CD4-positive, alpha-beta T cell treated with Interleukin-1 beta for 1 hour (primary cell): ENCODE measurements around the gene ZBTB42.

Experiments
- DNase-seq, 2 donors: peaks; one replicate each; pipeline ENCODE4 v3.0.0-alpha.2; 2020 to 2022

The ZBTB42 gene

DNA sequence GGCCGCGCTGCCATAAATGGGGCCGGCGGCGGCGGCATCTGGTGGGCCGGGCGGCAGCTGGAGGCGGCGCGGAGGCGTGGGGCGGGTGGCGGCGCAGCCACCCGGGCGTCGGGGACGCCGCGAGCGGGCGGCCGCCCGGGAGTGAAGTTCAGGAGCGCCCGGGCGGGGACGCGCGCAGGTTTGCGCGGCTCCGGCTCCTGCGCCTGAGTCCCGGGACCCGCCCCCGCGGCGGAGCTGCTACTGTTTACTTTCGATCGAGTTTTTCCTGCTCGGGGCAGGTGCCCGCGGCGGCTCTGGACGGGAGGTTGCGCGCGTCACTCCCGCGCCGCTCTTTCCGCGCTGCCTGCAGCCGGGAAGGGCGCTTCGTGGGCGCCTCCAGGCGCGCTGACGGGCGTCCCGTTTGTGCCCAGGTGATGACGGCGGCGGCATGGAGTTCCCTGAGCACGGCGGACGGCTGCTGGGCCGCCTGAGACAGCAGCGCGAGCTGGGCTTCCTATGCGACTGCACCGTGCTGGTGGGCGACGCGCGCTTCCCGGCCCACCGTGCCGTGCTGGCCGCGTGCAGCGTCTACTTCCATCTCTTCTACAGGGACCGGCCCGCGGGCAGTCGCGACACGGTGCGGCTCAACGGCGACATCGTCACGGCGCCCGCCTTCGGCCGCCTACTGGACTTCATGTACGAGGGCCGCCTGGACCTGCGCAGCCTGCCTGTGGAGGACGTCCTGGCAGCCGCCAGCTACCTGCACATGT lies at the start of gene ZBTB42:
Gene ZBTB42, plus strand, starts transcription at position 331 of the 749 bp plus-strand sequence. Its CDS starts 97 bp downstream, at position 428.
- DNase-seq, result peak; percentile 68 to 79

DNA sequence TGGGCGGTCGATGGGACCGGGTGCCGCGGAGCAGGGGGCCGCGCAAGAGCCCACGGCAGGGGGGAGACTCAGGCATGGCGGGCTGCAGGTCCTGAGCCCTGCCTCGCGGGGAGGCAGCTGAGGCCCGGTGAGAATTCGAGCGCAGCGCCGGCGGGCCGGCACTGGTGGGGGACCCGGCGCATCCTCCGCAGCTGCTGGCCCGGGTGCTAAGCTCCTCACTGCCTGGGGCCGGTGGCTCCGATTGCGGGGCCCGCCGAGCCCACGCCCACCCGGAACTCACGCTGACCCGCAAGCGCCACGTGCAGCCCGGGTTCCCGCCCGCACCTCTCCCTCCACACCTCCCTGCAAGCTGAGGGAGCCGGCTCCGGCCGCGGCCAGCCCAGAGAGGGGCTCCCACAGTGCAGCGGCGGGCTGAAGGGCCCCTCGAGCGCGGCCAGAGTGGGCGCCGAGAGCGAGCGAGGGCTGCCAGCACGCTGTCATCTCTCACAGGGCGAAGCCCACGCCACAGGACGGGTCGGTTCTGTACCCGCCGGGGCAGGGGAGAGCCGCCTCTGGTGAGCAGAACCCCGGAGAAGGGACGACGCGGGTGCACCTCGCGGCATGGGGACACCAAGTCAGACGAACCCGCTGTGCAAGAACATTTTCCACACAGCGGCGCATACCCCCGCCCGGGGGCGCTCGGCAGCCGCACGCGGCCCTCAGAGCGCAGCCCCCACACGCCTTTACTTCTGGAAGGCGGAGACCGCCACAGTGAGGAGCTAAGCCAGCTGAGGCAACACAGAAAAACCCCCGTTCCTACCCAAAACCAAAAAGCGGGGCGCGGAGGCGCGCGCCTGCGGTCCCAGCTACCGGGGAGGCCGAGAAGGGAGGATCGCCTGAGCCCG lies 49.1 kb upstream of the ZBTB42 start:
- peak in 1 of 2 donors; percentile 13 for DNase-seq

DNA sequence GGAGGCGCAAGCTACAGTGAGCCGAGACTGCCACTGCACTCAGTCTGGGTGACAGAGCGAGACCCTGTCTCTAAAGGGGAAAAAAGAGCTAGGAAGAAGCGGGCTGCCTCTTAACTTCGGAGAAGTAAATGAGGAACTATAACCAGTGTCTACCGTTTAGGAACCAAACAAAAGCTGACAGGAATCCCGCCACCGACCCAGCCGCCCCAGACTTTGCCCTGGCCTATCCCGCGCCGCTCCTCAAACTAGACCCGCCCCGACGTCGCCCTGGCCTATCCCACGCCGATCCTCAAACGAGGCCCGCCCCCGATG lies 48.5 kb upstream of the ZBTB42 start:
- no peak for DNase-seq

DNA sequence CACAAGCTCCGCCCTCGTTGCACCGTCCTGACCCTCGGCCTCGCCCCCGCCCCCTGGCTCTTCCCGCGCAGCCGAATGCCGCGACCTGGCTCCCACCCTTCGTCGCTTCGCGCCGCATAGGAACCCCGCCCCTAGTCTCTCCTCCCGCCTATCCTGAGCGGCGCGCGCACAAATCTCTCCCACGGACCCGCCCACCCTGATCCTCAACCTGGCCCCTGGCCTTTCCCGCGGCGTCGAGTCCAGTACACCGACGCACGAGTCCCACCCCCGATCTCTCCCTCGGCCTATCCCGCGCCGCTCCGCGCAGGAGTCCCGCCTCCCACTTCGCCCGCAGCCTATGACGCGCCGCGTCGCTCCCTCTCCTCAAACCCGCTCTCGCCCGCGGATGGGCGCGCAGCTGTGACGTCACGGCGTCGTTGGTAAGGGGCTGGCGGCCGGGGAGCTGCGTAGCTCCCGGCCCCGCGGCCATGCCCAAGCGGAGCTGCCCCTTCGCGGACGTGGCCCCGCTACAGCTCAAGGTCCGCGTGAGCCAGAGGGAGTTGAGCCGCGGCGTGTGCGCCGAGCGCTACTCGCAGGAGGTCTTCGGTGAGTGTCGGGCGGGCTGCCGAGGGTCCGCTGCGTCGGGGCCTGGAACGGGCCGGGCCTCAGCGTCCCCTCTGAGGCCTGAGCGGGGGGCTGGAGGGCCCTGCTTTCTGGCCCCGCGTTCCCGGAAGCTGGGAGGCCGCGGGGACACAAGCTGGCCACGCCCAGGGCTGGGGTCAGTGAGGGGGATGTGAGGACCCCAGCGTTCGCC lies 48.0 kb upstream of the ZBTB42 start, which contains the start of gene SIVA1:
Gene SIVA1, plus strand, starts transcription at position 413 of the 793 bp plus-strand sequence. Its CDS starts 55 bp downstream, at position 468.
- DNase-seq, result peak; percentile 99 to 100

- no peak for DNase-seq
Observed at GRCh38 chr14:104753528-104754212, 47.2 kb upstream of the ZBTB42 start.

DNA sequence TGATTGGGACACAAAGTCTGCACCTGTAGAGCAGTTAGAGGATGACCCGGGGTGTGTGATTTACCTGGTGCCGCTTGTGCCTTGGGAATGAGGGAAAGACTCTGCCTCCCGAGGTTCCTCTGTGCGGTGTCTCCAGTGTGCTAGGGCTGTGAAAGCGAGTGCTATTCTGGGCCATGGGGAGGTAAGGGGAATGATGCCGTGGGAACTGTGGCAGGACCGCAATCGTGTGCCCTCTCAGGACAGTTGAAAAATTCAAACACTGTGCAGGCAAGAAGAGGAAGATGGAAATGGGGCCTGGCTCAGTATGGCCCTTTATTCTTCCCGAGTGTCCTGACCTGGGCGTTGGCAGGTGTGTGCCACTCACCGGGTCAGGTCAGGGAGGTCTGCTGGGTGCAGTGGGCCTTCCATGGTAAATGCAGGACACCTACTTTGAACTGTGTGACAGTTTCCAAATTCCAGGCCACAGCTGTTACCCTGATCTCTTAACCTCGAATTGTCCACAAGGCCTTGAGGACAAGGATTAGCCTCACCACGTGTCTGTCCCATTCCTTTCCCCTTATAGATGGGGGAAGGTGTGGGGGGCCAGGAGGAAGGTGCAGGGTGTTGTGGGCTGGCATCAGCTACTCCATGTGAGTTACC lies 46.6 kb upstream of the ZBTB42 start:
- no peak for DNase-seq

DNA sequence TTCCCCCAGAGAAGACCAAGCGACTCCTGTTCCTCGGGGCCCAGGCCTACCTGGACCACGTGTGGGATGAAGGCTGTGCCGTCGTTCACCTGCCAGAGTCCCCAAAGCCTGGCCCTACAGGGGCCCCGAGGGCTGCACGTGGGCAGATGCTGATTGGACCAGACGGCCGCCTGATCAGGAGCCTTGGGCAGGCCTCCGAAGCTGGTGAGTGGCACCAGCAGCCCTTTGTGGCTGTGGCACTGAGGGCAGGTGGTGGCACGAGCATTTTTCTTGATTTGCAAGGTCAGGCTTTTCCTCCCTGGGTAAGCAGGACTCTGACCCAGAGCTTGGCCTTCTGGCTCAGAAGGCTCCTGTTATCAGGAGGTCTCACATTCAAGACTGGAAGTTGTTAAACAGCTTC lies 45.3 kb upstream of the ZBTB42 start:
- no peak for DNase-seq

DNA sequence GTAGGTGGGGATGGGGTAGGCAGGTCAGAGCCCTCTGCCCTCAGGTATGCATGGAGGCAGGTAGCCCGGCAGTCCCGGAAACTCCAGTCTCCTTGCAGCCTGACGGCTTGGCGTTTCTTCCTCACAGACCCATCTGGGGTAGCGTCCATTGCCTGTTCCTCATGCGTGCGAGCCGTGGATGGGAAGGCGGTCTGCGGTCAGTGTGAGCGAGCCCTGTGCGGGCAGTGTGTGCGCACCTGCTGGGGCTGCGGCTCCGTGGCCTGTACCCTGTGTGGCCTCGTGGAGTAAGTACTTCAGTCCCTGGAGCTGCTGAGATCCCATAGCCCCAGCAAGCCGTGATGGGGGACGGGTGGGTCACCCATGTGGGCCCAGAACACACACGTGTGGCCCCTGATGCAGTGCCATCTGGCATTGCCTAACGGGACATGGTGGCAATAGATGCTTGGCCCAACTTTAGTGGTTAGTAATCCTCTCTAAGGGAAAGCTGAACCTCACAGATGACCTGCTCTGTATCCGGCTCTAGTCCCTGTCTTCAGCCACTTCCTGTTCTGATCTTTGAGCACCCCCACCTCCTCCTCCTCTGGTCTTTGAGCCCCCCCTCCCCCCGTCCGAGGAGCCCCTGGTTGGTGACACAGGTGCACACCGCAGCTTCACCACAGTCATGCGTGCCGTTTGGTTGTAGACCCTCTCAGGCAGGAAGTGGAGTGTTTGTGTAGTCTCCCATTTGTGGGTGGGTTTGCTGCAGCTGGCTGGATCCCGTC lies 44.2 kb upstream of the ZBTB42 start:
- DNase-seq, result no peak

DNA sequence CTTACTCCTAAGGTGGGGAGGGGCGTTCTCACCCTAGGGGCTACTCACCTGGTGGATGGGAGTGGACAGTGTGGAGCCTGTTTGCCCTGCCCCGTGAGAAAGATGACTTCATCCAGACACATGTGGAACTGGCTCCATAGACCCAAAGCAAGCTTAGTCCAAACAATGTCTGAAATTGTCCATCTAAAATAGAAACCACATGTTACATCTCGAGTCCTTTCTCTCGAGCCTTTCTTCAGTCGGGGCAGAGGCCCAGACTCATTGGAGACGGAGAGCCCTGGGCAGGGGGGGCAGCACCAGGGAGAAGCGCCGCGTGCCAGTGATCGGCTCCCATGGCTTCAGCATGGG lies 43.7 kb upstream of the ZBTB42 start:
- no peak for DNase-seq

DNA sequence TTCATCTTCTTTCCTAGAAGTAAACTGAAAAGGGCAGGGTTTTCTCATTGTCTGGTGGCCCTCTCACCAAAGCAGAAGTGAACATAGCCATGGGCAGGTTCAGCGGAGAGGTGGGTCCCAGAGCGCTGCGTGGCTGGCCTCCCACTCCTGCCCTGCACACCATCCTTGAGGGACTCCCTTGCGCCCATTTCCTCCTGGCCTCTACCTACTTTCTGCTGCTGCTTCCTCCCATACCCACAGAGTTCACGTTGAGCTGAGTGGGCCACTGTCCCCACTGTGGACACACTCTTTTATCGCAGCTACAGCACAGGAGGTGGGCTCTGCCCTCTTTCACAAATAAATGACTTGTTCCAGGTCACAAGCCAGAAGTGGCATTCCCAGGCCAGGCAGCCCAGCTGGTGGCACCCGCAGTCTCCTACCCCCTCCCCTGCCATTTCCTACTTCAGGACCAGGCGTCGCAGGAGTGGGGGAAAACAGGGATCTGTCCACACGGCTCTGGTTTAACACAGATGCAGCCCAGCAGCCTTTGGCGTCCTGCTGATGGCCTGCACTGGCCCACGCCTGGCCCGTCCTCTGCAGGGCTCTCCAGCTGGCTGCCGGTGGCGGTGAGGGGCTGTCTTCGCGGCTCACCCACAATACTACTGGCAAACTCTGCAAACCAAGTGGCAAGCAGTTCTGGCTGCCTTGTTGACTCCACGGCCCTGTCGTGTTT lies 43.1 kb upstream of the ZBTB42 start:
- DNase-seq, result no peak

DNA sequence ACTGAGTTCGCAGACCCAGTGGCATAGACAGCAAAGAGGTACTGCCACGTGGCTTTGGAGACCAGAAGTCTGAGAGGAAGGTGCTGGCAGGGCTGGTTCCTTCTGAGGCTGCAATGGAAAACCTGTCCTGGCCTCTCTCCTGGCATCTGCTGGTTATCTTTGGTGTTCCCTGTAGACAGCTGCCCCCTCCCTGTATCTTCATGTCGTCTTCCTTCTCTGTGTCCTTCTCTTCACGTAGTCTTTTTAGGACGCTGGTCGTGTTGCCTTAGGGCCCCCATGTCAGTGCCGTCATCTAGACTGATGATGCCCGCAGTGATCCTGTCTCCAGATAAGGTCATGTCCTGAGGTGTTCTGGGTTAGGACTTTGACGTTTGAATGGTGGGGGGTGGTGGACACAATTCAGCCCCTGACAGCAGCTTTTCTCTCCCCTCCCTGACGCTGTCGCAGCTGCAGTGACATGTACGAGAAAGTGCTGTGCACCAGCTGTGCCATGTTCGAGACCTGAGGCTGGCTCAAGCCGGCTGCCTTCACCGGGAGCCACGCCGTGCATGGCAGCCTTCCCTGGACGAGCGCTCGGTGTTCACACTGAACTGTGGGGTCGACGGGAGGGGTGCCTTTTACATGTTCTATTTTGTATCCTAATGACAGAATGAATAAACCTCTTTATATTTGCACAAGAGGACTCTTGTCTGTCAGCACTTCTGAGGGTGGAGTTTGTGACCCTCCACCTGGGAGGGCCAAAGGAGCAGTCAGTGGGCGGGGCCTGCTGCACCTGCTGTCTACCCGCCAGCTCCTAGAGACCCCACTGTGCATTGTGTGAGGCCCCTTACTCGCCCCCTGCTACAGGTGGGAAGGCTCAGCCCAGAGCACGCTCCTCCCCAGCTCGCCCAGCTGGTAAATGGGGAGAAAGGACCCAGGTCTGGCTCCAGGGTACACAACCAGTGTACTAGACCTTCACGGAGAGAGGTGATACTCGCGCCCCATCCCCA lies 41.6 kb upstream of the ZBTB42 start:
- DNase-seq, result no peak

GRCh38 chr14:104765517-104765916 lies 35.4 kb upstream of the ZBTB42 start:
- no peak for DNase-seq

DNA sequence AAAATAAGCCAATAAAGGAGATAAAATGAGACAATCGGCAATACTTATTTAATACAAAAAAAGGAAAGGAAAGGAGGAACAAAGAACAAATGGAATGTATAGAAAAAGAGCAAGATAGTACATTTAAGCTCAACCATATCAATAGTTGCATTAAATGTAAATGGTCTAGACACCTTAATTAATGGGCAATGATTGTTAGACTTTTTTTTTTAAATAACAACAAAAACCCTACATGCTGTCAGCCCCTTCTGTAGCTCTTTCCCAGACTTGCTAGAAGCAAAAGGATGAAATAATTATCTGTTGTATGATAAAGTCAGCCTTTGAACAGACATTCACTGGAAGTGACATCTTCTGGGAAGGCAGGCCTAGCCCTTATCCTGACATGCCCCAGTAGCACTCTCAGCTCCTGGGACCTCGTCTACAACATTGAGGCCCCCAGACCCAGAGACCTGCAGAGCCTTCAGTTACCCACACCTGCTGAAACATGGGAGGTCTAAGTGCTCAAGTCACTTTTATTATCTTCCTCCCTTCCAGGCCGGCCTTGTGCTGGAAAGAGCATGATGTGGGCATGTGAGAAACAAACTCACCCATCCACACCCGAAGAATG lies 34.5 kb upstream of the ZBTB42 start:
- no peak for DNase-seq

DNA sequence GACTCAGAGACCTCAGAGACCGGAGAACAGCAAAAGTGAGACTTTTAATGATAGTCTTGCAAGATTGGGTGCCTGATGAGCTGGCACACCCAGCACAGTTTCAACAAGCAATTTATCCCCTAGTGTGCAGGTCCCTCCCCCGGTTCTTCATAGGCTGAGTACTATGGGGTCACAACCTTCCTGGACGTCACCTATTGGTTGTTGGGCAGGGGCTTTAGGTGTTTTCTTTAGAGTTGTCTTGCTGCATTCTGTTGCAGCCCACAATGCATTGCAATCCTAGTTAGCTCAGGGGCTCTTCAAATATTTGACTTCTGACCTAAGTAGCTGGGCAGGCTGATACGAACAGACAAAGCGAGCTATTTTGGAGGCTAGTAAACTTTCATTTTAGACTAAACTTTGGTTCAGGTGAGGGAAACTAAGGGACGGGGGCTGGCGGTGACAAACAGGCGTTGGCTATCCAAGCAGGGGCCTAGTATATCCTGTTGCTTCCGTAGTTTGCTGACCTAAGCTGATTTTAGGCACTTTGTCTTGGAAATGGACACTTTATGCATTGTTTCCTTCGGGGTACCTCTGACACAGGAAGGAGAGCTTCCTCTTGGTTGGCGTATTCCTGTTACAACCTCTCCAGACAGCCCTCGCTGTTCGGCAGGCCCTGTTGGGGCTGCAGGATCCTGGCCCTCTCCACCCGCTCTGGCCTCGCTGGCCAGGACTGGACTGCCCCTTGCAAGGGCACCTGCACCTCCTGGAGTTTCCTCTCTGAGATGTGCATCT lies 33.9 kb upstream of the ZBTB42 start:
- DNase-seq, result no peak

- no peak for DNase-seq
Observed at GRCh38 chr14:104767634-104767918, 33.3 kb upstream of the ZBTB42 start.

GRCh38 chr14:104768437-104769323 lies 32.2 kb upstream of the ZBTB42 start:
- peak; percentile 87 to 91 for DNase-seq

- DNase-seq, result no peak
Observed at GRCh38 chr14:104769324-104770071, 31.4 kb upstream of the ZBTB42 start.
